ENCODE data around the gene FGF18.

DNA sequence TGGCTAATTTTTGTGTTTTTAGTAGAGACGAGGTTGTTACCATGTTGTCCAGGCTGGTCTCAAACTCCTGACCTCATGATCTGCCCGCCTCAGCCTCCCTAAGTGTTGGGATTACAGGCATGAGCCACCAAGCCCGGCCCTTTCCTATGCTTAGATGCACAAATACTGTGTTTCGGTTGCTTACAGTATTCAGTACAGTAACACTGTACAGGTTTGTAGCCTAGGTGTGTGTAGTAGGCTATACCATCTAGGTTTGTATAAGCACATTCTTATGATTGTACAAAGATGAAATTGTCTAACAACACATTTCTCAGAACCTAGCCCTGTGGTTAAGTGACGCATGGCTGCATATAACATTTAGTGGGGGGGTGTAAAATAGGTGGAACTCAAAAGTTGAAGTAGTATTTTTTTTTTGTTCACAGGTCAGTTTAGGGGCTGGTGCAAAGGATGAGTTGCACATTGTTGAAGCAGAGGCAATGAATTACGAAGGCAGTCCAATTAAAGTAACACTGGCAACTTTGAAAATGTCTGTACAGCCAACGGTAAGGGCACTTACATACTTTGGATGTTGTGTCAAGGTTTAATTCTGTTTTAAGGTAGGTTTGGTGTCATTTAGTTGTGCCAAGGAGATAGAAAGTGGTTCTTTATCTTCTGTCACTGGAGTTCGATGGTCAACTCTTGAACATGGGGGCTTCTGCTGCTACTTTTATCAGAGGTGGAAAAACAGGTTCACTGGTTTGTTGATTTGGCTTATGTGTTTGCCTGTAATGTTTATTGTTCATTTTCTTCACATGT lies 28.4 kb upstream of the FGF18 start:
- TF ChIP-seq, protein P1, sequence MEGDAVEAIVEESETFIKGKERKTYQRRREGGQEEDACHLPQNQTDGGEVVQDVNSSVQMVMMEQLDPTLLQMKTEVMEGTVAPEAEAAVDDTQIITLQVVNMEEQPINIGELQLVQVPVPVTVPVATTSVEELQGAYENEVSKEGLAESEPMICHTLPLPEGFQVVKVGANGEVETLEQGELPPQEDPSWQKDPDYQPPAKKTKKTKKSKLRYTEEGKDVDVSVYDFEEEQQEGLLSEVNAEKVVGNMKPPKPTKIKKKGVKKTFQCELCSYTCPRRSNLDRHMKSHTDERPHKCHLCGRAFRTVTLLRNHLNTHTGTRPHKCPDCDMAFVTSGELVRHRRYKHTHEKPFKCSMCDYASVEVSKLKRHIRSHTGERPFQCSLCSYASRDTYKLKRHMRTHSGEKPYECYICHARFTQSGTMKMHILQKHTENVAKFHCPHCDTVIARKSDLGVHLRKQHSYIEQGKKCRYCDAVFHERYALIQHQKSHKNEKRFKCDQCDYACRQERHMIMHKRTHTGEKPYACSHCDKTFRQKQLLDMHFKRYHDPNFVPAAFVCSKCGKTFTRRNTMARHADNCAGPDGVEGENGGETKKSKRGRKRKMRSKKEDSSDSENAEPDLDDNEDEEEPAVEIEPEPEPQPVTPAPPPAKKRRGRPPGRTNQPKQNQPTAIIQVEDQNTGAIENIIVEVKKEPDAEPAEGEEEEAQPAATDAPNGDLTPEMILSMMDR (IDR thresholded peaks at IDR 0.05): no peak
- no peak for TF ChIP-seq POLR2AphosphoS5 (IDR thresholded peaks at IDR 0.05; ENCODE audit: low read depth, low read length)
- TF ChIP-seq, protein P2, sequence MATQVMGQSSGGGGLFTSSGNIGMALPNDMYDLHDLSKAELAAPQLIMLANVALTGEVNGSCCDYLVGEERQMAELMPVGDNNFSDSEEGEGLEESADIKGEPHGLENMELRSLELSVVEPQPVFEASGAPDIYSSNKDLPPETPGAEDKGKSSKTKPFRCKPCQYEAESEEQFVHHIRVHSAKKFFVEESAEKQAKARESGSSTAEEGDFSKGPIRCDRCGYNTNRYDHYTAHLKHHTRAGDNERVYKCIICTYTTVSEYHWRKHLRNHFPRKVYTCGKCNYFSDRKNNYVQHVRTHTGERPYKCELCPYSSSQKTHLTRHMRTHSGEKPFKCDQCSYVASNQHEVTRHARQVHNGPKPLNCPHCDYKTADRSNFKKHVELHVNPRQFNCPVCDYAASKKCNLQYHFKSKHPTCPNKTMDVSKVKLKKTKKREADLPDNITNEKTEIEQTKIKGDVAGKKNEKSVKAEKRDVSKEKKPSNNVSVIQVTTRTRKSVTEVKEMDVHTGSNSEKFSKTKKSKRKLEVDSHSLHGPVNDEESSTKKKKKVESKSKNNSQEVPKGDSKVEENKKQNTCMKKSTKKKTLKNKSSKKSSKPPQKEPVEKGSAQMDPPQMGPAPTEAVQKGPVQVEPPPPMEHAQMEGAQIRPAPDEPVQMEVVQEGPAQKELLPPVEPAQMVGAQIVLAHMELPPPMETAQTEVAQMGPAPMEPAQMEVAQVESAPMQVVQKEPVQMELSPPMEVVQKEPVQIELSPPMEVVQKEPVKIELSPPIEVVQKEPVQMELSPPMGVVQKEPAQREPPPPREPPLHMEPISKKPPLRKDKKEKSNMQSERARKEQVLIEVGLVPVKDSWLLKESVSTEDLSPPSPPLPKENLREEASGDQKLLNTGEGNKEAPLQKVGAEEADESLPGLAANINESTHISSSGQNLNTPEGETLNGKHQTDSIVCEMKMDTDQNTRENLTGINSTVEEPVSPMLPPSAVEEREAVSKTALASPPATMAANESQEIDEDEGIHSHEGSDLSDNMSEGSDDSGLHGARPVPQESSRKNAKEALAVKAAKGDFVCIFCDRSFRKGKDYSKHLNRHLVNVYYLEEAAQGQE (IDR thresholded peaks at IDR 0.05; ENCODE audit: insufficient read depth in 1 of 2, low read depth in 2 of 2, low read length in 1 of 2): no peak

Measured in Panc1 (cell line).